OCI-M2 (cell line): Measurements from ENCODE around the gene STK10.

Experiments used
- DNase-seq: peaks from one replicate; lab custom pipeline; 2025; ENCODE audit not compliant: unreplicated experiment; lab: John Stamatoyannopoulos, UW

Gene STK10

DNA sequence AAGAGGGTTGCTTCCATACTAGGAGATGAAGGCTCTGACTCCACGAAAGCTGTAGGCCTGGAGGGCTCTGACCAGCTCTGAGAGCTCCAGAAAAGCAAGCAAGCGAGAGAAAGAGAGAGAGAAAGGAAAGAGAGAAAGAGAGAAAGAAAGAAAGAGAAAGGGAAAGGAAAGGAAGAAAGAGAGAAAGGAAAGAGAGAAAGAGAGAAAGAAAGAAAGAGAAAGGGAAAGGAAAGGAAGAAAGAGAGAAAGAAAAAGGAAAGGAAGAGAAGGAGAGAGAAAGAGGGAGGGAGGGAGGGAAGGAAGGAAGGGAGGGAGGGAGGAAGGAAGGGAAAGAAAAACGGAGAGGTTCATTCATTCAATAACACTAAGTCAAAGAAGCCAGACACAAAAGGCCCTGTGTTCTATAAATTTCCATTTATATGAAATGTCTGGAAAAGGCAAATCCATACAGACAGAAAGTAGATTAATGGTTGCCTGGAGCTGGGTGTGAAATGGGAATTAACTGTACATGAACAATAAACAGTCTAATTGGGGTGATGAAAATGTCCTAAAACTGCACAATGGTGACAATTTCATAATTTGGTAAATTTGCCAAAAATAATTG is 1.8 kb upstream of the STK10 start:
- DNase-seq, result no peak

DNA sequence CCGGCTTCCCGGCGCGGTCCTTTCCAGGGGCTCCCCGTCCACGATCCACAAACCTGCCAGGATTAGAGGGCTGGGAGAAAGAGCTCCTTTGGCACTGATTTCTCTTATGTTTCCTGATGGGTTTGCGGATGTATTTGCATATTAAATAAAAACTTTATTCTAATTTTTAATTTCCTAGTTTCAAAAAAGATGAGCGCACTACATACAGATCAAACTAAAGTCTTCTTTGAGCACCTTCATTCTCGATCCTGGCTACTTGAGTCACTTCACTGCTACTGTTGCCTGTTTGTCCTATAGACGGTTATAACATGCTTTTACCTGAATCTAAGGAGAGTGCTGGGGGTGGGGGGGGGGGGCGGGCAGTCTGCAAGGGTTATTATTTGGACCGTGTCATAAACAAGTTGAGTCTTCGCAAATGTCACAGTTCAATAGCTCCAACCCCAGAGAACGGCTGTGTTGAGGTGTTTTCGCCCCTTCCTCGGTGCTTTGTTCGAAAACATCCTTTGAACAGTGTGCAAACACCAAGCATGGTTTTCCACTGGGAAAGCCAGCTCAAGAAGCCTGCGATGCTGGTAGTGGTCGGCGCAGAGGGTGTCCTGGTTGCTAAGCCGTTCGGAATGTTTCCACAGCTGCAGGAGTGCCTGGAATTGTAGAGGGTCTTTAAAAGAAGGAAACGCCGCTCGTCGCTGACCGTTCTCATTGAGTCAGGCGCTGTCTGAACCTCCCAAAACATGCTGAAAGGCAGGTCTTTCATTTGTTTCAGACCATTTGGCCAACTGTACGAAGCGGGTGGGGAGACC is 1.1 kb upstream of the STK10 start:
- DNase-seq, result no peak

DNA sequence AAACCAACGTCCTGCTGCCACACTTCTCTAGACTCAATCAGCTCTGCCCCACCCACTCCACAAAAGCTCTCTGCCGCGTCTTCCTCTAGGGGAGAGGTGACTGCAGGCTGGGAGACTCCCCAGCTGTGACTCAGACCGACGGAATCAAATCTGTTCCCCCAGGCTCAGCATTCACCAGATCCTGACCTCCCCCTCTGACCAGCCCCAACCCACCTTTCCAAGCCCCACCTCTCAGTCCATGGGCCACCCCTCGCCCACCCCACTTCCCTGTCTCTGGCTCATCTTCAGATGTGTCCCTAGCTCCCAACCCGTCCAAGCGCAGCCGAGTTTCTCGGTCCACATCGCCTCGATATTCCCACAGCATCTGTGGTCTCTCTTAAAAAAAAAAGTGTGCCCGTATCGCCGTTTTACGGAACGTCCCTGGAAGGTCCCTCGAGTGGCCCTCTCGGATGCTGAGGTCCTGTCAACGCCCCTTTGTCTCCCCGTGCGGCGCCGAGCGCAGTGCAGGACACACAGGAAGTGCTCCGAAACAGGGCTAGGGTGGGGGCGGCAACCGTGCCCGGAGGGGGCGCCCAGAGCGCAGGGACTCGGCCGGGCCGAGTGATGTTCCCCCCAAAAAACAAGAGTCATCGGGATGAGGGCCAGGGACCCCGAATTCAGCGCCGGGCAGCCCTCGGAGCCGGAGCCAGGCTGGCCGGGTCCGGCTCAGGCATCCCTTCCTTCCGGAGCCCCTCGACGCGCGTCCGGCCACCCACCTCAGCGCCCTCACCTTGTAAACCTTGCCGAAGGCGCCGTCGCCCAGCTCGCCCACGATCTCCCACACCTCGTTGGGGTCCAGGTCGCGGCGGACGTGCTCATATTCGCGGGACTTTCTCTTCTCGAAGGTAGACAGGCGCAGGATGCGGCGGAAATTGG is 649 bp downstream of the STK10 start:
- DNase-seq, result no peak

DNA sequence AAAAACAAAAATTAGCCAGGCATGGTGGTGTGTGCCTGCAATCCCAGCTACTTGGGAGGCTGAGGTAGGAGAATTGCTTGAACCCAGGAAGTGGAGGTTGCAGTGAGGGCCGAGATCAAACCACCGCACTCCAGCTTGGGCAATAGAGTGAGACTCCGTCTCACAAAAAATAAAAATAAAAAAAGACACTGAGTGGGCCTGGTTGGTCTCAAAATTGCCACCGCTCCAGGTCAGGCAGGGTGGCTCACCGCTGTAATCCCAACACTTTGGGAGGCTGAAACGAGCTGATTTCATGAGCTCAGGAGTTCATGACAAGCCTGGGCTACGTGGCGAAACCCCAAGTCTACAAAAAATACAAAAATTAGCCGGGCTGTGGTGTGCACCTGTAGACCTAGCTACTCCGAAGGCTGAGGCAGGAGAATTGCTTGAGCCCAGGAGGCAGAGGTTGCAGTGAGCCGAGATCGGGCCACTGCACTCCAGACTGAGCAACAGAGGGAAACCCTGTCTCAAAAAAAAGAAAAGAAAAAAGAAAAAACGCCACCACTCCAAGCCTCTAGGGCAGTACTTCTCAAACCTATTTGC is 1.8 kb downstream of the STK10 start:
- DNase-seq, result no peak

DNA sequence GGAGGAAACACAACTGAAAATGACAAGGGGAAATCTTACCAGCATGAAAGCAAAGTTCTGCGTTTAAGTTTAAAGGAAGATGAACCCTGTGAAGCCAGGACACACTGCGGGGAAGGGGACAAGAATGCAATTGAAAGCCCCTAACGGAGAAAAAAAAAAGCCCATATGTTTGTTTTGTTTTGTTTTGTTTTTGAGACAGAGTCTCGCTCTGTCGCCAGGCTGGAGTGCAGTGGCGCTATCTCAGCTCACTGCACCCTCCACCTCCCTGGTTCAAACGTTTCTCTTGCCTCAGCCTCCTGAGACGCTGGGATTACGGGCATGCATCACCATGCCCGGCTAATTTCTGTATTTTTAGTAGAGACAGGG is 2.9 kb downstream of the STK10 start:
- no peak for DNase-seq

DNA sequence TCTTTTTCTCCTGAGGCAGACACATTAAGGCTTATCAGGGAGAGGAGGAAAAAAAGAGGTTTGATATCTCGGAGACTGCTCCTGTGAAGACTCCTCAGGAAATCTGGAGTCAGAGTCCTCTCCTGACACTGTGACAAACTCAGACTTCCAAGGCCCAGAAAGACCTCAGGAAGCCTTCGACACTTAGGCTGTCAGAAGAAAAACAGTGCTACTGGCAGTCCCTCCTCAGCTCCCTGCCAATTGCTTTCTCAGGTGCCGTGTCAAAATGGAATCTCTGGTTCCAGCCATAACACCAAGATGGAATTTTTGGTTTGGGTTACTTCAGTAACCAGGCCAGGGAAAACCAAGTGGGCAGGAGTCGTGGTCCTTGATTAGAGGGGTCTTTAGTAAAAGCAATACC is 4.1 kb downstream of the STK10 start:
- DNase-seq, result no peak

DNA sequence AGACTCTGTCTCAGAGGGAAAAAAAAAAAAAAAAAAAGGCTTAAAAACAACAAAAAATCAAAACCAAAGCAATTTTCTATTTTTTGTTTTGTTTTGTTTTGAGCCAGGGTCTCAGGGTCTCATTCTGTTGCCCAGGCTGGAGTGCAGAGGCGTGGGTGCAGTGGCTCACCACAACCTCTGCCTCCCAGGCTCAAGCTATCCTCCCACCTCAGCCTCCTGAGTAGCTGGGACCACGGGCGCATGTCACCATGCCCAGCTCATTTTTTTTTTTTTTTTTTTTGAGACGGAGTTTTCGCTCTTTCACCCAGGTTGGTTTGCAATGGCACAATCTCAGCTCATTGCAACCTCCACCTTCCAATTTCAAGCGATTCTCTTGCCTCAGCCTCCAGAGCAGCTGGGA is 5.7 kb downstream of the STK10 start:
- no peak for DNase-seq

DNA sequence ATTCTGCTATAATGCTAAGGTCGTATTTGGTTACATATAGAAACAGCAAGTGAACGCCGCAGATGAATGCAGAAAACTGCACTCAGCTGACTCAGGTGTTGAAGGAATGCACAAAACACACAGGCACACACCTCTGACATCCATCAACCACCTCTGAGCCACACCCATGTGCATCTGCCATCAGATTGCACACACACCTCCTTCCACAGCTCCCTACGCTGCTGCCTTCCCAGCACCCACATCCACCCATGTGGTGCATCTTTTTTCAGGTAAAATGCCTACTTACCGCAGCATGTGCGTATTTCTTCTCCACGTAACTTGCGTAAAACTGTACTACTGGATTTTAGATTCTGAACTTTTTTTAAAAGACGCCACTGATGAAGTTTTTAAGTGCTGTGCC is 7.1 kb downstream of the STK10 start:
- DNase-seq, result no peak

DNA sequence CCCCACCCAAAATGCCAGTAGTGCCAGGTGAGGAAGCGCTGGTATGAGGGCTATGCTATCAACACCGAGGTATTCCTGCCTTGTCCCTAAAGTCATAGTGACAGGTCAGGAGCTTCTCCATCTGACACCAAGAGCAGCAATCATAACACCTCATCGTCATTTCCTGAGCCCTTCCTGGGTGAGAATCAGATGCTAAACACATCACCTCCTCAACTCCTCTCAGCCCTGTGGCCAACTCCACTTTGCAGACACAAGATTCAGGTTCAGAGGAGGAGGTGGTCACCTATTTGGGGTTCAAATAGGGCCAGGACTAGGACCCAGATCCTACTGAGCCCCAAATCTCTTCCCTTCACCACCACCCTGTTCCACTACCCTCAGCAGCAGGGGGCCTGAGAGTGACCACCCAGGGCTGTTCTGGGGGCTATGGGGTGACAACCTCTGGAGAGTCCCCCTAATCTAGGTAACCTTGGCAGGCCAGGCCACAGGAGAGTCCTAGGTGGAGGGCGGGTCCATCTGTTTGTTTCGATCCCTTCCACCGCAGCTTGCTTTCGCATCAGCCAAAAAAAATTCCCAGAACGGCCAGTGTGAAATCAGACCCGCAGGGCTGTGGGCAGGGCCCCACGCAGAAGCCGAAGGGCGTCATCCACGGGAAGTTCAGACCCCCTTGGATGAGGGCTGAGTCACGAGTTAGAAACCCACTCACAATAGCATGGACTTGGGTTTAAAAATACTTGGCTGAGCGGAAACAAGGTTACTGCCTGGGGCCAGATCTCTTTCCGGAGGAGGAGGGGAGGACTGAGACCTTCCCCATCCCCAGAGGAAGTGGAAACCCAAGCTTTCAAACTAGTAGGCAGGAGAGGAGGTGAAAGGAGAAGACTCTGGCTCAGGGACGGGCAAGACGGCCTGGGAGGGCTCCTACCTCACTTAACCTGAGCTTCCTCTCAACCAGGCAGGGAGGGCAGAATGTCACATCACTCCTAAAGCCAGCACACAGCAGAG is 8.7 kb downstream of the STK10 start:
- no peak for DNase-seq

DNA sequence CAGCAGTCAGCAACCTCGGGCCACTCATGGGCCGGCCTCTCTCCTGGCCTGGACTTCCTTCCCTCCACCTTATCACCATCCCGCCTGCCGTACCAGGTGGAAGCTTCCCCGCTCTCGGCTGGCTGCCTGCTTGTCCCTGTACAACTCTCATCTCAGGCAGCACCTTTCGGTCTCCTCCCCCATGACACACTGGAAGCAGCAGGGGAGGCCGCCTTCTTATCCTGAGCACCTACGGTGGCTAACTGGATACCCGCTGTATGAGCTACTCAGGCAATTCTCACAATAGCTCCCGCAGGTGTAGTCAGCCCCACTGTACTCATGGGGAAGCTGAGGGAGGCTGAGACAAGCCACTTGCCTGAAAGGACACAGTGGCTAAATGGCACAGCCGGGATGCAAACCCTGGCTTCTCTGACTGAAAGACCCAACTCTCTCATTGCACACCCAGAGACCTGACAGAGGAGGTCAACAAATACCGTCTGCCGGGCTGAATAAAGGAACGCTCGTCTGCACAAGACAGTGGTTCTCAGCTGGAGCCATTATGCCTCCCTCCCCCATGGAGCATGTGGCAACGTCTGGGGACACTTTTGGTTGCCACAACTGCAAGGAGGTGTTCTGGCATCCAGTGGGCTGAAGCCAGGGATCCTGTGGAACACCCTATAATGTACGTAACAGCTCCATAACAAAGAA is 9.6 kb downstream of the STK10 start:
- DNase-seq, result no peak

DNA sequence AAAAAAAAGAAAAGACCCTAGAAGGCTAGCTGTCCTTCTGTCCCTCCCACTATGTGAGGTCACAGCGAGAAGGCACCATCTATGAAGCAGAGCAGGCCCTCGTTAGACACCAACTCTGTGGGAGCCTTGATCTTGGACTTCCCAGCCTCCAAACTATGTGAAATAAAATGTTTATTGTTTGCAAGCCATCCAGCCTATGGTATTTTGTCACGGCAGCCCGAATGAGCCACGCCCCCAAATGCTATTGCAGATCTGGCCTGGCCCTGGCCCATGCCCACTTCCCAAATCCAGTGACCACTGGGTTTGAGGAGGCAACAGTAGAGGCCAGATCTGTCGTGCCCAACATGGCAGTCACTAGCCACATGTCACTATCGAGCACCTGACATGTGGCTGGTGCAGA is 10.8 kb downstream of the STK10 start:
- DNase-seq, result no peak

DNA sequence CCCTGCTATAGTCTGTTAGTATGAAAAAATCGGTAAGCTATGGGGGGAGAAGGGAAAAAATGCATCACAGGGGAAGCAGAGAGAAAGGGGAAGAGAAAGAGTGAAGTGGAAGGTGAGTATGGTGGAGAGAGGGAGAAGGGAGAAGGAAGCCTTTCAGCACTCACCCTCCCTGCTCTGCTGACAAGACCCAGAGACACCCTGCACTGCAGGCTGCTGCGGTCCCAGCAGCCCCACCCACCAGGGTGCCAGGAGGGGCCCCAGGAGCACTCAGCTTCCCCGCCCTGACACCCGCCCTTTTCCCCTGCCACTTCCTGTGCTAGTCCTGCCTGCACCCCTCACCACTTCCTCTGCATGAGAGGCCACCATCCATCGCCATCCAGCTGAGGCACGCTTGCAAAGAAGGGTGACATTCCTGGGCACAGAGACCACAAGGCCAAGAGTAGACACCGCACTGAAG is 12.7 kb downstream of the STK10 start:
- no peak for DNase-seq

DNA sequence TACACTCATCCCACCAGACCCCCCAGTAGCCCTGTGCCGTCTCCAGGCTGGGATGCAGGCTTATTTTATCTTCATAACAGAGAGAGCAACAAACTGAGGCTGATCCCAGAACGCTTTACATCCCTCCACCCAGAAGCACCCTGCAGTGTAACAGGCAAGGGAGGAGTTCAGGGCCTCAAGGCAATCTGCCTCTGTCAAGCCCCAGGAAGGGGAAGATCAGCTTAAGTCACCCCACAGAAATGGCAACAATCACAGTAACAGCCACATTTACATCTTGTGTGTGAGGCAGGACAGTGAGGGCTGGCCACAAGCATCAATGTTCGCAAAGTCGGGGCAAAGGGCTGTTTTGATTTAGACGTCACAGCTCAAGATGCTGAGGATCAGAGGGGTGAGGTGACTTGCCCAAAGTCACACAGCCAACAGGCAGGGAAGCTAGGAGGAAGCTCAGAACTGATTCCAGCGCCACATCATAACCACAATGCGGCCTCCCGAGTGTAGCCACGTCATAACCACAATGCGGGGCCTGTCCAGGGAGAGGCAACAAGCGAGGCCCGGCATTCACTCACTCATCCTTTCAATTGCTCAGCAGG is 14.4 kb downstream of the STK10 start:
- no peak for DNase-seq

DNA sequence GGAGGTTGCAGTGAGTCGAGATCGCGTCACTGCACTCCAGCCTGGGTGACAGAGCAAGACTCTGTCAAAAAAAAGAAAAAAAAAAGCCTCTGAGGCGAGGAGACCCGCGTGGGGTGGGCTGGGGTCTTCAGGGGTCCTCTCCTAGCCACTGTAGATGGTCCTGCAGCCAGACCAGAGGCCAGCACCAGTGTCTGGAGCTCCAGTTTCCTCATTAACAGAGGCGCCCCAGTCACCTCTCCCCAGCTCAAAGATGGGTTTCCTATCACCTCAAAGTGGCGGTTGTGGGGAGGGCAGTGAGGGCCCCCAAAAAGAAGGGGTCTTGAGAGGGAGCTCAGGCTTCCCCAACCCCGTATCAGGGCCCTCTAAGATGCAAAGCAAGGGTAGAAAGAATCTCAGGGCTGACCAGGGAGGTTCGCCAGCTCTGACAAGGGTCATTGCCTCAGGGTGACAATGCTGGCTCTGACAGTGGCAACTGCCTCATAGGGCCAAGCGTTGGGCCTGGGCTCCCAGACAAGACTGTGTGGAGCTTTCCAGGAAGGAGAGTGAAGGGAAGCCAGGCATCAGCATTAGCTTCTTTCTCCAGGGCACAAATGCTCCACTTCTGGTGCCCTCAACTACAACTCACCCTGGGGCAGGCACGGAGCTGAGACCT is 15.0 kb downstream of the STK10 start:
- DNase-seq, result no peak

DNA sequence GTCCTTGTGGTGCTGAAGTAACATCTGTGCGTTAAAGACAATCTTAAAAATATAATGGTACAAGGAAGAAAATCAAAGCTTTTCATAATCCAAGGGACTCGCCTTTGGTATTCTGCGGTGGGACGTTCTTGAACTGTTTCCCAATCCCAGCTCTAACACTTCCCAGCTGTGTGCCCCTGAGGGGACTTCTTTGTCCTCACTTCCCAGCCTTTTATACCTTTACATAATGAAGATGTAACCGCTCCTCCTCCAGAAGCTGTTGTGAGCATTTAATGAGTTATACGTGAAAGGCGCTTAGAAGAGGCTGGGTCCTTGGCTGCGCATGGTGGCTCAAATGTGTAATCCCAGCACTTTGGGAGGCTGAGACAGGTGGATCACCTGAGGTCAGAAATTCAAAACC is 16.9 kb downstream of the STK10 start:
- DNase-seq, result no peak

DNA sequence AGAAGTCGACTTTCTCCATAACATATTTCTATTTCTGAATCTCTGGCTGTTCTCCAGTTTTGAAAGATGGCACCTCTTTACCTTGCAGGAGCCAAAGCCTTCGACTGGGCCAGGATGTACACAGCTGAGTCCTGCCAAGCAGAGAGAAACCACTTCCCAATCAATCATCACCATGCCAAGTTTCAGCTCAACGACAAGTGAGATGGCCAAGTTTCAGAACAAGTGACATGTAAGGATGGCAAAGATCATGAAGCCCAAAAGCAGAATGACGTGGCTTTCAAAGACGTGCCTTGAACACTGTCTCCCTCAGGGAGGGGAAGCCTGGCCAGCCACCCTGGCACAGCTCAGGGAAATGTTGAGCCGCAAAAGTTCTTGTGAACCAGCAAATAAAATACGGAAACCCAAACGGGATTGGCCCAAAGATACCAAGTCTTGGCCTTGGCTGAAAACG is 17.7 kb downstream of the STK10 start:
- no peak for DNase-seq

DNA sequence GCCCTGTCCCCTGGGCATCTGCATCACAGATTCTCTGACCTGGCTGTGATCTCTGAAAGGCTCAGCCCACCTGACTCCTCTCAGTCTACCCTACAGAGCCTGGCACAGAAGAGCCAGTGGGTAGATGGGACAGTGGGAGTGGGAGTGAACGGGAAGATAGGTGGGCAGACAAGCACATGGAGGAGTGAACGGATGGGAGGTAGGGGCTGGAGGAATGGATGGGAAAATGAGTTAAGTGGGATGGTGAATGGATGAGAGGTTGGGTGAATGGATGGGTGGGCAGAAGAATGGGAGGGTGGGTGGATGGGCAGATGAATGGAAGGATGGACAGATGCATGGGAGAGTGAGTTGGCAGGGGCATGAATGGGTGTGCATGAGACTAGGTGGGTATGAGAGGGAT is 18.8 kb downstream of the STK10 start:
- DNase-seq, result no peak

DNA sequence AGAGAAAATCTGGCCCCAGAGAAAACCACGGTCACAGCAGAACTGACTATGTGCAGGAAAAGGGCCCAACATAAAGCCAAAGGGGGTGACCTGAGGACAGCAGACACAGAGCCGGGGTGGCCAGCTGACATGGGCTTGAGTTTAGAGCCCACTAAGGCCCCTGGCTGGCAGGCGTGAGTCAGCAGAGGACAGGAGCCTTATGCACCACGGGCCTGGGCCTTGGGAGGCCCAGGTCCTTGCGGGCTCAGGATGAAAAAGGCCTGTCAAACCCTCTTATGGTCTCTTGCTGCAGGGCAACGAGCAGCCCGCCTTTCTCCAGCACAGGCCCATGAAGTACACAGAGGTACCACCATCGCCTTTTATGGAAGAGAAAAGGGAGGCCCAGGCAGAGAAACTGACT is 19.7 kb downstream of the STK10 start:
- DNase-seq, result no peak

DNA sequence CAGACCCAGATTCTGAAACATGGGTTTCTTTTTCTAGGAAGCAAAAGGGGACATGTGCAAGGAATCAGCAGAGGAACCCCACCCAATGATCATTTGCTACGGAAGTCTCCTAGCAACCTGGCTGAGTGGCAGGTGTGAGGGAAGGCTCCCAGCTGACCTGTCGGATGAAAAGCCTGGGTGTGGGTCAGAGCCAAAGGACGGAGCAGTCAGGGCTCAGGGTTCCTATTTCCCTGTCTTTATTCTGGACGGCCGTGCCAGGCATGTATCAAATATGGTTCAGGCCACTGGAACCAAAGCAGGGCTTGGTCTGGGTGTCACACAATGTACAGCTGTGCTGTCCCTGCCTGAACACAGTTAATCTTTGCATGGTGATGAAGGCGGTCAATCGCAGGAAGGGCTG is 20.1 kb downstream of the STK10 start:
- DNase-seq, result no peak
